Choroid plexus epithelial cell (primary cell): ENCODE measurements around the gene POP7.
A peak's percentile ranks its signal among the peaks of the same experiment; 100 is the strongest.

Source experiments
- DNase-seq: peaks from one replicate; pipeline ENCODE4 v3.0.0-alpha.2; 2010; ENCODE audit warnings: low read depth
- H3K4me3 ChIP-seq: 2 replicates; pipeline ENCODE4 v1.5.1; 2011; ENCODE audit warnings: low read depth, mild to moderate bottlenecking, control low read depth, low read length, moderate library complexity
- CTCF ChIP-seq: conservative IDR thresholded peaks from 2 replicates; pipeline ENCODE4 v1.5.1; 2011; ENCODE audit warnings: low read depth, mild to moderate bottlenecking, control low read depth, inconsistent platforms, low read length, moderate library complexity

Gene POP7

DNA sequence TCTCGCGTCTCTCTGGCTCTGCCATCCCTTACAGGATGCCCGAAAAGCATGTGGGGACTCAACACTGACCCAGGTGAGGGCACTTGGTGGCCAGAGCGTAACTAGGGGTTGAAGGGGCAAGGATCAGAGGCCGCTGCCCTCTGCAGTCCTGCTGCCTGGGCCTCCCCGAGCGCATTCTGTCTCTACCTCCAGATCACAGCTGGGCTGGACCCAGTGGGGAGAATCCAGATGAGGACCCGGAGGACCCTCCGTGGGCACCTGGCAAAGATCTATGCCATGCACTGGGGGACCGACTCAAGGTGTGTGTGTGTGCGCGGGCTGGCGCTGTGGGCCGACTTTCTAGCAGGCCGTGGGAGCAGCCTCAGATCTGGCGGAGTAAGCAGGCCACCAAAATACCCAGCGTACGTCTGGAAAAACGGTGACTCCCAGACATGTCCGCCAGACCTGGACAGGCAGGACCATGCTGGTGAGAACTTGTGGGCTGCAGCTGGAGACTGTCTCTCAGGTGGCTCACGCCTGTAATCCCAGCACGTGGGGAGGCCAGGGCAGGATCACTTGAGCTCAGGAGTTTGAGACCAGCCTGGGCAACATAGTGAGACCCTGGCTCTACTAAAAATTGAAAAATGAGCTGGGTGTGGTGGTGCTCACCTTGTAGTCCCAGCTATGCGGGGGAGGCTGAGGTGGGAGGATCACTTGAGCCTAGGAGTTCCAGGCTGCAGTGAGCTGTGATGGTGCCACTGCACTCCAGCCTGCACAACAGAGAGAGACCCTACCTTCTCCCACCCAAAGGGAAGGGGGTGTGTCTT lies 29.2 kb upstream of the POP7 start:
- peak overlapping the region; percentile 91 for H3K4me3 ChIP-seq
- DNase-seq, result no peak
- TF ChIP-seq CTCF, result no peak

GRCh38 chr7:100677308-100678267 lies 28.3 kb upstream of the POP7 start:
- TF ChIP-seq CTCF, result no peak
- H3K4me3 ChIP-seq, result no peak overlapping the region
- DNase-seq, result no peak

DNA sequence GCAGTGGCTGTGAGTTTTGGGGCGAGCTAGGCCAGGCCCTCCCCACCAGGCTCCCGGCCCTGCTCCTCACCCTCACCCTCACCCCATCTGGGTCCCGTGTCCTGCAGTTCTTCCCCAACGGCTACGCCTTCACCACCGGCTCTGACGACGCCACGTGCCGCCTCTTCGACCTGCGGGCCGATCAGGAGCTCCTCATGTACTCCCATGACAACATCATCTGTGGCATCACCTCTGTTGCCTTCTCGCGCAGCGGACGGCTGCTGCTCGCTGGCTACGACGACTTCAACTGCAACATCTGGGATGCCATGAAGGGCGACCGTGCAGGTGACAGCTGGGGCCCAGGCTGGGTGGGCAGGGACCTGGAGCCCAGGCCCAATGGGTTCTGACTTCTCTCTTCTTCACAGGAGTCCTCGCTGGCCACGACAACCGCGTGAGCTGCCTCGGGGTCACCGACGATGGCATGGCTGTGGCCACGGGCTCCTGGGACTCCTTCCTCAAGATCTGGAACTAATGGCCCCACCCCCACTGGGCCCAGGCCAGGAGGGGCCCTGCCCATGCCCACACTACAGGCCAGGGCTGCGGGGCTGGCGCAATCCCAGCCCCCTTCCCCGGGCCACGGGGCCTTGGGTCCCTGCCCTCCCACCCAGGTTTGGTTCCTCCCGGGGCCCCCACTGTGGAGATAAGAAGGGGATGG lies 27.5 kb upstream of the POP7 start:
- H3K4me3 ChIP-seq, result no peak overlapping the region
- DNase-seq, result no peak
- no peak for TF ChIP-seq CTCF

- no peak for DNase-seq
- TF ChIP-seq CTCF, result no peak
- no peak overlapping the region for H3K4me3 ChIP-seq
Observed at GRCh38 chr7:100679129-100679926, 26.6 kb upstream of the POP7 start.

DNA sequence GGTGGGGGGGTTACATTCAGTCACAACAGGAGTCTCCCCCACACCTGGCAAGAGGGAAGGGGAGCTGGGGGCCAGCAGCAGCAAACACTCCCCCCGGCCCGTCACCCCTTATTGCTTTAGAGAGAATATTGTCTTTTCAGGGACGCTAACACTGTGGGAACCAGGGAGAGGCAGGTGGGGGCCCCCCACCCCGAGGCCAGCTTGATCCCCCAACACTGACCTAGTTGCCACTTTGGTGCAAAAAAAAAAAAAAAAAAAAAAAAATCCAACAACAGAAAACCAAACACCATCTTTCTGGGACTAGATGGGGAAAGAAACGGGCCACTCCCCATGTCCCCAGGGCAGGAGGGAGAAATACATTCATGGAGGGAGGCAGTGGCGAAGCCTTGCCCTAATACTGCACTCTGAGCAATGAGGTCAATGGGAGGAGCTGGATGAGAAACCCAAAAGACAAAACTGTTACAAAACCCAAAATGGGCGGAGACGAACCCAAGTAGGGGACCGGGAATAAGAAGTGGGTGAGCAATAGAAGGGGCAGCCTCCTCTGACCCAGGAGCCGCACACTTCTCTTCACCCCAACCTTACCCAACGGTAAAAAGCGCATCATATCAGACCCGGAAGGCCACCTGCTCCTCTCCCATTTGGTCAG lies 25.9 kb upstream of the POP7 start:
- DNase-seq, result no peak
- no peak for TF ChIP-seq CTCF
- H3K4me3 ChIP-seq, result no peak overlapping the region

DNA sequence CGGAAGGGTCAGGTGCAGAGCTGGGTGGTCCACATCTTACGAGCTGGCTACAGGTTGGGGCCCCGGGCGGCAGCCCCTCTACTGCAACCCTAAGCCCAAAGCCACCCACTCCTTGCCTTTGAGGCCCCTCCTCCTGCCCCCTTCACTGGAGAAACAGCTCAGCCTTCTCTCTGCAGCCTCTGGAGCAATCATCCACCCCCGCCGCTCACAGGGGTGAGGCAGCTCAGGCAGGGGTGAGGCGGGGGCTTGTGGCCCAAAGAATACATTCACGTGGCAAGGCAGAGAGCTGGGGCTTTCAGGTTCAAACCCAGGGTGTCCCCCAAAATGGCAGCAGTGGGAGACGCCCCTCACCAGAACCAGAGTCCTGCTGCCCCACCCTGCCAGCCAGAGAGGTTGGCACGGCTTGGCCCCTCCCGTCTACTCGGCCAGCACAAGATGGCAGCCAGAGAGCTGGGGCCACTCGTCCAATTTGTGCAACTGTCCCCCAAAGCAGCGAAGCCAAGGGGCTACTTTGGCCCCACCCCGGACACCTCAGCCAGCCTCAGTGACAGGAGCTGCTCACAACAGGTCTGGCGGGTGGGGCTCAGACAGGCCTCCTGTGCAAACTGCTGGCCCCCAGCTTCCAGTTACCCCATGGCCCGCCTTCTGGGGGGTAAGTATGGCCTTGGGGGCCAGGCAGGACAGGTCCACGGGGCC lies 25.2 kb upstream of the POP7 start:
- no peak for TF ChIP-seq CTCF
- H3K4me3 ChIP-seq, result no peak overlapping the region
- no peak for DNase-seq
